ENCODE measurements around the gene E2F4.

Gene E2F4

GRCh38 chr16:67191995-67192681 is at the start of gene E2F4:
Gene E2F4, plus strand, starts transcription at chr16:67192155. Its CDS starts 73 bp downstream, at chr16:67192228.
- peaks cover 49% of the 10 kb centered on the region for H3K4me1 Mint-ChIP-seq
- H3K27ac Mint-ChIP-seq (ENCODE audit: low read depth) = peak within 1 kb of the TSS; percentile 64
- no peaks in the 10 kb centered on the region for H3K9me3 Mint-ChIP-seq
- peaks cover 7% of the 10 kb centered on the region for H3K36me3 Mint-ChIP-seq (ENCODE audit: insufficient read depth)
- peak within 1 kb of the TSS; percentile 89 for H3K4me3 Mint-ChIP-seq
- H3K27me3 Mint-ChIP-seq = no peaks in the 10 kb centered on the region
- DNase-seq (ENCODE audit: low spot score in 2 of 2) (peak; percentile 71 to 75), ATAC-seq (replicated peaks; ENCODE audit: extremely low read depth, poor library complexity, severe bottlenecking) (peak; percentile 96)

- no peaks in the 10 kb centered on the region for H3K9me3 Mint-ChIP-seq
- H3K4me3 Mint-ChIP-seq = no peak overlapping the region
- H3K36me3 Mint-ChIP-seq (ENCODE audit: insufficient read depth) = peaks cover 36% of the 10 kb centered on the region
- ATAC-seq (replicated peaks; ENCODE audit: extremely low read depth, poor library complexity, severe bottlenecking) = no peak
- no peaks in the 10 kb centered on the region for H3K4me1 Mint-ChIP-seq
- H3K27me3 Mint-ChIP-seq = no peaks in the 10 kb centered on the region
- no peak for DNase-seq (ENCODE audit: low spot score in 2 of 2)
- no peak overlapping the region for H3K27ac Mint-ChIP-seq (ENCODE audit: low read depth)
Observed at GRCh38 chr16:67142342-67142741, 49.6 kb upstream of the E2F4 start.

GRCh38 chr16:67144943-67145342 is 47.0 kb upstream of the E2F4 start:
- Mint-ChIP-seq H3K9me3 (no peaks in the 10 kb centered on the region), H3K36me3 (ENCODE audit: insufficient read depth) (peaks cover 26% of the 10 kb centered on the region), H3K4me1 (no peaks in the 10 kb centered on the region), H3K27me3 (no peaks in the 10 kb centered on the region), H3K27ac (ENCODE audit: low read depth) (no peak overlapping the region), H3K4me3 (no peak overlapping the region)
- no peak for DNase-seq (ENCODE audit: low spot score in 2 of 2)
- no peak for ATAC-seq (replicated peaks; ENCODE audit: extremely low read depth, poor library complexity, severe bottlenecking)

- Mint-ChIP-seq H3K9me3 (no peaks in the 10 kb centered on the region), H3K27ac (ENCODE audit: low read depth) (no peak overlapping the region), H3K4me1 (no peaks in the 10 kb centered on the region), H3K27me3 (no peaks in the 10 kb centered on the region), H3K4me3 (no peak overlapping the region), H3K36me3 (ENCODE audit: insufficient read depth) (peaks cover 20% of the 10 kb centered on the region)
- DNase-seq (ENCODE audit: low spot score in 2 of 2) (no peak), ATAC-seq (replicated peaks; ENCODE audit: extremely low read depth, poor library complexity, severe bottlenecking) (no peak)
Observed at GRCh38 chr16:67145746-67146145, 46.2 kb upstream of the E2F4 start.

- Mint-ChIP-seq H3K27ac (ENCODE audit: low read depth) (no peak overlapping the region), H3K4me3 (no peak overlapping the region), H3K36me3 (ENCODE audit: insufficient read depth) (peaks cover 18% of the 10 kb centered on the region)
Observed at GRCh38 chr16:67146523-67147357, 45.2 kb upstream of the E2F4 start.

GRCh38 chr16:67147437-67148140 is 44.4 kb upstream of the E2F4 start:
- H3K4me1 Mint-ChIP-seq = peaks cover 12% of the 10 kb centered on the region
- H3K27ac Mint-ChIP-seq (ENCODE audit: low read depth) = no peak overlapping the region
- ATAC-seq (replicated peaks; ENCODE audit: extremely low read depth, poor library complexity, severe bottlenecking) (no peak), DNase-seq (ENCODE audit: low spot score in 2 of 2) (no peak)
- no peaks in the 10 kb centered on the region for H3K9me3 Mint-ChIP-seq
- H3K27me3 Mint-ChIP-seq = no peaks in the 10 kb centered on the region
- no peak overlapping the region for H3K4me3 Mint-ChIP-seq
- peaks cover 18% of the 10 kb centered on the region for H3K36me3 Mint-ChIP-seq (ENCODE audit: insufficient read depth)

More at GRCh38 chr16:67146523-67147357, 45.2 kb upstream of the E2F4 start:
- DNase-seq (ENCODE audit: low spot score in 2 of 2) (no peak), ATAC-seq (replicated peaks; ENCODE audit: extremely low read depth, poor library complexity, severe bottlenecking) (no peak)
- Mint-ChIP-seq H3K27me3 (no peaks in the 10 kb centered on the region), H3K9me3 (no peaks in the 10 kb centered on the region), H3K4me1 (peaks cover 9% of the 10 kb centered on the region)

- Mint-ChIP-seq H3K9me3 (no peaks in the 10 kb centered on the region), H3K36me3 (ENCODE audit: insufficient read depth) (peaks cover 18% of the 10 kb centered on the region), H3K4me3 (no peak overlapping the region), H3K27ac (ENCODE audit: low read depth) (no peak overlapping the region), H3K27me3 (no peaks in the 10 kb centered on the region), H3K4me1 (peaks cover 18% of the 10 kb centered on the region)
- DNase-seq (ENCODE audit: low spot score in 2 of 2) (no peak), ATAC-seq (replicated peaks; ENCODE audit: extremely low read depth, poor library complexity, severe bottlenecking) (no peak)
Observed at GRCh38 chr16:67148221-67148620, 43.7 kb upstream of the E2F4 start.

GRCh38 chr16:67148656-67149275 is 43.2 kb upstream of the E2F4 start:
- ATAC-seq (replicated peaks; ENCODE audit: extremely low read depth, poor library complexity, severe bottlenecking) (no peak), DNase-seq (ENCODE audit: low spot score in 2 of 2) (no peak)
- Mint-ChIP-seq H3K27me3 (no peaks in the 10 kb centered on the region), H3K9me3 (no peaks in the 10 kb centered on the region), H3K4me3 (peak overlapping the region; percentile 68), H3K36me3 (ENCODE audit: insufficient read depth) (peaks cover 18% of the 10 kb centered on the region), H3K27ac (ENCODE audit: low read depth) (peak overlapping the region; percentile 69), H3K4me1 (peaks cover 23% of the 10 kb centered on the region)

- no peak for ATAC-seq (replicated peaks; ENCODE audit: extremely low read depth, poor library complexity, severe bottlenecking)
- peaks cover 27% of the 10 kb centered on the region for H3K4me1 Mint-ChIP-seq
- no peaks in the 10 kb centered on the region for H3K27me3 Mint-ChIP-seq
- DNase-seq (ENCODE audit: low spot score in 2 of 2) = no peak
- H3K4me3 Mint-ChIP-seq = peak overlapping the region; percentile 68
- peaks cover 18% of the 10 kb centered on the region for H3K36me3 Mint-ChIP-seq (ENCODE audit: insufficient read depth)
- peak overlapping the region; percentile 69 for H3K27ac Mint-ChIP-seq (ENCODE audit: low read depth)
- H3K9me3 Mint-ChIP-seq = no peaks in the 10 kb centered on the region
Observed at GRCh38 chr16:67149276-67150046, 42.5 kb upstream of the E2F4 start.

GRCh38 chr16:67150047-67150832 is 41.7 kb upstream of the E2F4 start:
- peaks cover 27% of the 10 kb centered on the region for H3K4me1 Mint-ChIP-seq
- H3K36me3 Mint-ChIP-seq (ENCODE audit: insufficient read depth) = peaks cover 14% of the 10 kb centered on the region
- H3K27me3 Mint-ChIP-seq = no peaks in the 10 kb centered on the region
- no peak overlapping the region for H3K27ac Mint-ChIP-seq (ENCODE audit: low read depth)
- H3K9me3 Mint-ChIP-seq = no peaks in the 10 kb centered on the region
- peak; percentile 48 for ATAC-seq (replicated peaks; ENCODE audit: extremely low read depth, poor library complexity, severe bottlenecking)
- peak overlapping the region; percentile 76 for H3K4me3 Mint-ChIP-seq
- no peak for DNase-seq (ENCODE audit: low spot score in 2 of 2)

GRCh38 chr16:67150833-67151396 is 41.0 kb upstream of the E2F4 start, which contains the start of gene B3GNT9:
Gene B3GNT9, minus strand, starts transcription at chr16:67150998. Its CDS starts 513 bp downstream, at chr16:67150485.
- no peak for DNase-seq (ENCODE audit: low spot score in 2 of 2)
- H3K27me3 Mint-ChIP-seq = no peaks in the 10 kb centered on the region
- peaks cover 14% of the 10 kb centered on the region for H3K36me3 Mint-ChIP-seq (ENCODE audit: insufficient read depth)
- peak within 1 kb of the TSS; percentile 76 for H3K4me3 Mint-ChIP-seq
- peak; percentile 41 for ATAC-seq (replicated peaks; ENCODE audit: extremely low read depth, poor library complexity, severe bottlenecking)
- H3K27ac Mint-ChIP-seq (ENCODE audit: low read depth) = no peak within 1 kb of the TSS
- peaks cover 30% of the 10 kb centered on the region for H3K4me1 Mint-ChIP-seq
- H3K9me3 Mint-ChIP-seq = no peaks in the 10 kb centered on the region
